NCI-H2196 treated with DMSO at 0.1 percent for 48 hours (cell line): Measurements from ENCODE around the gene VPS26C.
"Not testable (repeated sequence)": the region's sequence is repeated elsewhere in the genome, so short reads cannot be mapped to it uniquely, and the experiment has no call there.

ENCODE experiments used
- DNase-seq: peaks from one replicate; lab custom pipeline; 2025; ENCODE audit not compliant: unreplicated experiment; lab: John Stamatoyannopoulos, UW

Gene VPS26C

DNA sequence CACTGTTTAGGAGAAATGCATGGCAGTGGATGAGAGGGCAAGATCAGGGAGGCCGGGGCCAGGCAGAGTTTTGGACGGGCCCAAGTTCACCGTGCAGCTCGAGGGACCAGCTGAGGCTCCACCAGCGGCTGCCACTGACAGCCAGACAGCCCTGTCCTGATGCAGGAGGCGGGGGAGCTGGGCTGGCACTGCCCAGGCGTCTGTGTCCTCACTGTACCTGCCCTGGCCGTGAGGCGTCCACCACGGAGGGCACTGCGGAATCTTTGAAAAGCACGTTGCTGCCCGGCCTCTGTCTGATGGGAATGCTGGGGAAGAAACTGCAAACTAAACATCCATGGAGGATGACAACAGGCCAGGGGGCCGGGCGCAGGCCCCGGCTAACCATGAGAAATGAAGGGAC, 35.5 kb downstream of the VPS26C start:
- no peak for DNase-seq

DNA sequence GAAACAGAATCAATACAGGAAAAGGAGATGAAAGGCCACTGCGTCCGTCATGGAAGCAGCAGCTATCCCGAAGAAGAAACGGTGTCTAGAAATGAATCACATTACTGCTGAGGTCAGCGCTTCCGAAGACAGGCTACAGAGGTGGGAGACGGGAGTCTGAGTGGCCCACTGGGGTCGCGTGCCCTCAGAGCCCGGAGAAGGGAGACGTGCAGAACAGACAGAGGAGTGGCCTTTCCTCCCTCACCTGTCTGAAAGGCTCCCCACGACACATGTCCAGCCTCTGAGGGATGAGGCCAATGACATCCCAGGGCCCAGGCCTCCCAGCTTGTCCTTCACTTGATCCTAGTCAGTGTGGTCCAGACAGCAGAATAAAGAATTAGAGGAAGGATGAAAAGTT, 35.9 kb downstream of the VPS26C start:
- no peak for DNase-seq

DNA sequence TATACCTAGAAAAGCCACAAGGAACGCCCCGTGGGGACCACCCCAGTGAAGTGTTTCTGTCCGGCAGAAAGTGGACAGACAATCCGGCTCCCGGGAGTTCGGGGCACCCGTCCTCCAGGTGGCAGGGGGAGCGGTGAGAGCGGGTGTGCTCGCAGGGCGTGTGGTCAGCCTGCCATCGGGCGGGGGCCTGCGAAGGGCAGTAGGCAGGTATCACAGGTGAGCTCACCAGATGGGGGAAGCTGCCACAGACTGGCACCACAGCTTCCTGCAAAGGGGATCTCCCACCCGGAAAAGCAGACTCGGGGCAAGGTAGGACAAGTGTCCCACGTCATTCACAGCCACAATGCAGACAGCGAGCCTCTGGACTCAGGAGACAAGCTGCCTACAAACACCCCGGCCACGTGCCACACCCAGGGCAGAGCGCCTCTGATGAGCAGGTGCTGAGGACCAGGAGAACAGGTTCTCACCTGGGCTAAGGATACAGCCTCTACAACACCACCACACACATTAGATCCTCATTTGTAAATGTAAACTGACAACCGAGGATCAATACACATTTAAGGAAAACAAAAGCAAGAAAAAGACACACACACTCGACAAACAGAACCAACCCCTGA, 36.4 kb downstream of the VPS26C start:
- DNase-seq = no peak

DNA sequence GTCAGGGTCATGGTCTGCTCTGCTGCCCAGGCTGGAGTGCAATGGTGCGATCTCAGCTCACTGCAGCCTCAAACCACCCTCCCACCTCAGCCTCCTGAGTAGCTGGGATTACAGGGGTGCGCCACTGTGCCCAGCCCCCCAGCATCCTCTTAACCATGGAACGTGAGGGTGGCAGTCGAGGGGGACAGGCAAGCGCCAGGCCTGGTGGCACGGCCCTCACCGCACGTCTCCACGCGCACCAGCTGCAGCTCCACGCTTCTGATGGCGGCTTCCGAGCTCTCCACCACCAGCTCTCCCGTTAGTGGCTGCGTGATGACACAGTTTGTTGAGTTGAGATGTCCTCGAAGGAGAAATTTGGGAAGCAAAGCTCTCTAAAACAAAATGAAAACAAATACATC, 39.1 kb downstream of the VPS26C start:
- DNase-seq = no peak

DNA sequence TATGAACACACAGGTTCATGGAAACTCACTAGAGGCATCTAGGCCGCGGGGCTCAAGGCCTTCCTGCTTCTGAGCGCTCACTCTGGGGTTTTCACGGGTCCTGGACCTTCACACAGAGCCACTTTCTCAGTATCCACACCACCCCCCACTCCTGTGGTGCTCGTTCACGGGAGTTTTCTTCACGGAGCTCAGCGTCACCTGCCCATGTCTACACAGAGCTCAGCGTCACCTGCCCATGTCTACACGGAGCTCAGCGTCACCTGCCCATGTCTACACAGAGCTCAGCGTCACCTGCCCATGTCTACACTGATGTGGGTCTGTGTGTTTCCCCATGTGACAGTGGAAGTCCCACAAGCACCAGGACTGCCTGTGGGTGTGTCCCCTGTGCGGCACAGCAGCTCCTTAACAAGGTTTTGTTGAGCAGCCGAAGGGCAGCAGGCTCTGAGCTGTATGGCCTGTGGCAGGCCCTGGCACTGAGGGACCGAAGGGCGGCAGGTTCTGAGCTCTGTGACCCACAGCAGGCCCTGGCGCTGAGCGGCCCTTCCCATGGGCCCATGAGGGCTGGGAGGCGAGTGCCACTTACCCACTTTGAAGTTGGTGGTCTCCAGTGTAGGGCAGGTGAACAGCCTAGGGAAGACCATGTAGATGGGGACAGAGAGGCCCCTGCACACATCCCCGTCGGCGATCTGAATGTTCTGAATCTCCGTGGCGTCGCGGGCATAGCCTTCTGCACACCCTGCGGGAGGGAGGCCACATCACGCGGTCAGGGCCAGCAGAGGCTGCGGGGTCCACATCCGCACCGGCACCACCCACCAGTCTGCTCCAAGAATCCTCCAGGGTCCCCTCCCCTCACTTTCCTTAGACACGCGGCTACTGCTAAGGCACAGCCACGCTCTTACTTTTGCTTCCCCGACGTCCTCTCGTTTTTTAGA, 39.8 kb downstream of the VPS26C start:
- no peak for DNase-seq

DNA sequence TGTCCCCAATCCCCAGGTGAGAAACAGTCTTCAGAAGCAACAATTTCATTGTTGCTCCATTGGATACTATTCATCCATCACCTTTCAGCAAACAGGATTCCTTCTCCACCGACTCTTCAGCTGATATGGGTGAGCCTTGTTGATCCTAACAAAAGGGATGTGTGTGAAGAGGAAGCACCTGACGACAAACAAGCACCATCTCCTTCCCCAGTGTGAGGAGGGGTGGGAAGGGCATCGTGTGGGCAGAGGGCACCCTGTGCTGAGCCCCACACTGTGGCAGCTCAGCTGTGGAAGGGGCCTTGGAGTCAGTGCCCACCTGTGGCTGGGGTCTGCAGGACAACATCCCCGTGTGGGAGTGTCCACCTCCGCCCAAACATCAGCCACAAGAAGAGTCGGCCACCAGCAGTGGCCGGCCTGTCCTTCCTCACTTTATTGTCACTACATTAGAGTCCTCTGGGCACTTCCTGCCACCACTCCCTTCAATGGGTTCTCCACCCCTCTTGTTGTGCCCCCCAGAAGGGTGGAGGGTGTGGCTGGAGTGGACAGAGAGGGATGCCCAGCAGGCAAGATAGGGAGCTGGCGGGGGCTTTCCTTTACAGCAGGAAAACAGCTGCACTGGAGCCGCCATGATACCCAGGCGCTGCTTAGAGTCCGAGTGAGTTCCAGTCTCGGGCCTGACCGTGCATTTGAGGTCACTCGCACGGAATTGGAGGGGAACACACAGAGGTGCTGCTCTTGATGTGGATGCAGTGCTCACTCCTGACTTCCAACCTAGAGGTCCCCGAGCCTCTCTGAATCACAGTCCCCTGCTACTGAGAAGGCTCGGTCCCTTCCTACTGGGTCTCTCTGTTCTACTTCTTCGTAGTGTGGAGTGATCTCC, 40.9 kb downstream of the VPS26C start:
- DNase-seq = no peak

DNA sequence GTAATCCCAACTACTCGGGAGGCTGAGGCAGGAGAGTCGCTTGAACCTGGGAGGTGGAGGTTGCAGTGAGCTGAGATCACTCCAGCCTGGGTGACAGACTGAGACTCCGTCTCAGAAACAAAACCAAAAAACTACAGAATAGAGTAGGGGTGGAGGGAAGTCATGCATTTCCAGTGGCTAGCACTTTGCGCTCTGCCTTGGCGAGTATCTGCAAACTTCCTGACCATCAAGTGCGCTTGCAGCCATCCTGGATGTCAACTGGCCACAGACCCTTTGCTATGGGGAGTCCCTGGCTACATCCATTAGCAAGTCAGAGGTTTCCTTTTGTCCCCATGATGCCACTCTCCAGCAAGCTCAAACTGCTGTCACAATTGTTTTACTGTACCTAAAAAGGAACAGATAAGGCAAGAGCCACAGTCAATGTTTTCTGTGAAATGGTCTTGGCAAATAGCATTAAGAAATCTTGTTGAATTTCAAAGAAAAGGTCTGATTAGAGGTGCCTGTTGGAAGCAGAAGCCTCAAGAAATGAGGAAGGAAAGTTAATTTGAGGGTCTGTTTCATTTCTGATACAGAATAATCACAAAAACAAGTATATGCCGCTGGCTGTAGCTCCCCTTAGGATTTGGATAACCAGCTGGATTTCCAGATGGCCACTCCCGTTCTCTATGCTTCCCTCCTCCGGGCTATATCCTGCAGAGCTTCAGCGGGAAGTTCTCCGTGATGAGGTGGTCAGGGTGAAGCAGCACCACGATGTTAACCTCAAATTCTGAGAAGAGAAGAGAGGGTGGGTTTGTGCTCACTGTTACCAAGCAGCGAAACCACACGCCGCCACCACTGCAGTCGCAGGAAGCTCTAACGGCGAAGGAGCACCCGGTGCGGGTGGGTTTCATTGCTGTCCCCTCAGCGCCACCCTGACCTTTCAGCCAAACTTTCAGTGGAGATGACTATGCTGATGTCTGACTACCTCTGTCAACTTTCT, 42.0 kb downstream of the VPS26C start:
- DNase-seq = no peak

DNA sequence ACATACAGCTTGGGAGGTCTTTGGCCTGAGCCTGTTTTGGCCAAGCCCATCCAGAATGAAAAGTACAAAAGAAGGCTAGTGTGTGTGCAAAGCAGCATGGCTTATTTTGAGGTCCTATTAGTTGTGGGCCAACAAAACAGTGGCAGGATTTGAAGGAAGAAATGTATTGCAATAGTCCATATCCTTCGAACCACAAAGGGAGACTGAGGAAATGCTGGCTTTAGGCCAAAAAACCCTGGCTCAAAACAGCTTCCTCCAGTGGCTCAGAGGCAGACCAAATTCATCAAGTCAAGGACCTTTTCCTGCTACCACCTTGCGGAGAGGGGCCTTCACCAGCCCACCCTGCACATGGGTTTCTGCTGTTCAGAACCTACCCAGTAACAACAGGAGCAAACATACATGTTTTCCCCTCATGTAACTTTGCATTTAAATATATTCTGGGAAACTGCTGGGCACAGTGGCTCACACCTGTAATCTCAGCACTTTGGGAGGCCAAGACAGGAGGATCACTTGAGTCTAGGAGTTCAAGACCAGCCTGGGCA, 43.3 kb downstream of the VPS26C start:
- no peak for DNase-seq

DNA sequence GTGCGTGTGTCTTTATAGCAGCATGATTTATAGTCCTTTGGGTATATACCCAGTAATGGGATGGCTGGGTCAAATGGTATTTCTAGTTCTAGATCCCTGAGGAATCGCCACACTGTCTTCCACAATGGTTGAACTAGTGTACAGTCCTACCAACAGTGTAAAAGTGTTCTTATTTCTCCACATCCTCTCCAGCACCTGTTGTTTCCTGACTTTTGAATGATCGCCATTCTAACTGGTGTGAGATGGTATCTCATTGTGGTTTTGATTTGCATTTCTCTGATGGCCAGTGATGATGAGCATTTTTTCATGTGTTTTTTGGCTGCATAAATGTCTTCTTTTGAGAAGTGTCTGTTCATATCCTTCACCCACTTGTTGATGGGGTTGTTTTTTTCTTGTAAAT, 44.9 kb downstream of the VPS26C start:
- DNase-seq = not testable (repeated sequence)

DNA sequence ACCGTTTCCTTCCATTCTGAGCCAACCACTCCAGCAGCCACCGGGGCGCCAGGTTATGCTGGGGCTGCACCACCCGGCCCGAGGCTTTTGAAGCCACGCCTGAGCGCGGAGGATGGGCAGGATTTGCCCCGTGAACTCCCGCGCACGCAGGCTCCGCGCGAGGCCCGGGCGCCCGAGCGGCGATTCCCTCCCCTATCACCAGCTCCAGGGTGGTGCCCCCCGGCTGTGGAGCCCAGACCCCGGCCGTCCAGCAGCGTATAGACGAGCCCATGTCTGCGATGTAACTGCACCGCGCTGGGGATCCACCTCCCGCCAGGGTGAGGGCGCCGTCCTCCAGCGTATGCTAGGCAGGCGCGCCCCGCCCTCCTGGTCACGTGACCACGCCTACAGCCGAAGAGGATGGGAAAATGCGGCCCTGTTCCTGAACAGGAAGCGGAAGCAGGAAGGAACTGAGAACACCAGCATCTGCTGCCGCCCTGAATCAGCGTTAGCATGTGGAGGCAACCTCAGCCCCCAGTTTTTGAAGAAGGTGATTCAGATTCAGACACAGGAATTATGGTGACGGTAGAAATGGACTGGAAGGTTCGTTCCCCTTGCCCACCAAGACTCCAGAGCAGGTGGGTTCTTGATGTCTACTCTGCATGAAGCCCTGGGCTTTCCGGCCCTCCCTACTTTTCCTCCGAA, 46.0 kb downstream of the VPS26C start:
- DNase-seq = peak; percentile 68

DNA sequence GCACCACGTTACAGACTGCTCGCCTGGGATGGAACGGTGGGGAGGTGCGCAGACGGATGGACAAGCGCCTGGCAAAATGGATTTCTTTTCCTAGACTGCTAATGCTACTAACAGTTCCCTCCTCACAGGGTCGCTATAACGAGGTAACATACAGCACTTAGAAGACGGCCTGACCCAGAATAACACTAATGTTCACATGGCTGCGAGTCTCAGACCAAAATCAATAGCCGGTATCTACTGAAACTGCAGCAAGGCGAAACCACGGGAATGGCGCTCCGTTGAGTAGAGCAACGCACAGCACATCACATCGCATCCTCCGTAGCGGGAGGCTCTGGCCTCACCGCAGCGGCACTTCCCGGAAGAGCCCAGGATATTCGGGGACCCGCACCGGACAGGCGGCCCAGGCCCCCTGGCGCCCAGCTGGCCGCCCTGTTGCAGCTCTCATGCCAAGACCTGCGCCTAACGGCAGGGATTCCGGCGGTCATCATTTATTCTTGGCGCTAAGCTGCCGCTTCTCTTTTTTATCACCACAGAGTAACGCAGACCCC, 46.6 kb downstream of the VPS26C start:
- peak; percentile 15 for DNase-seq

DNA sequence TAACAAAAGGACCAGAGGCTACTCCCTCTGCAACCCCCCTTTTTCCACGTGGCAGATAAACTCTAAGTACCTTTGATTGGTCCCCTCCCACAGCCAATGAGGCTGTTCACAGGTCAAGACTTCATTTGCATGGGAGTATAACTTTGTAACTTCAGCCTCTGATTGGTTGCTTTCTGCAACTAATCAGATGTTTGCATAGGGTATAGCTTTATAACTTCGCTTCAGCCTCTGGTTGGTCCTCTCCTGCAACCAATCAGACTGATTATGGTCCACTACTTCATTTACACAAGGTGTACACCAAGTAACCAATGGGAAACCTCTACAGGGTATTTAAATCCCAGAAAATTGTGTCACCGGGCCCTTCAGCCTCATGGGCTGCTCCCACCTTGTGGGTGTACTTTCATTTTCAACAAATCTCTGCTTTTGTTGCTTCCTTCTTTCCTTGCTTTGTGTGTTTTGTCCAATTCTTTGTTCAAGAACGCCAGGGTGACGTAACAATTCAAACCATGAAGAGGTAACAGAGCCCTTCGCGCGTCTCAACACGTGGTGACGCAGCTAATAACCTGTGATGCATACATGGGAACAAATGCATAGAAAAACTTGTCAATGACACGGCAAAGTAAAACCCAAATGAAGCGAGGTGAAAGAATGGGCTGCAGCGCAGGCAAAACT, 47.2 kb downstream of the VPS26C start:
- DNase-seq = peak; percentile 29

DNA sequence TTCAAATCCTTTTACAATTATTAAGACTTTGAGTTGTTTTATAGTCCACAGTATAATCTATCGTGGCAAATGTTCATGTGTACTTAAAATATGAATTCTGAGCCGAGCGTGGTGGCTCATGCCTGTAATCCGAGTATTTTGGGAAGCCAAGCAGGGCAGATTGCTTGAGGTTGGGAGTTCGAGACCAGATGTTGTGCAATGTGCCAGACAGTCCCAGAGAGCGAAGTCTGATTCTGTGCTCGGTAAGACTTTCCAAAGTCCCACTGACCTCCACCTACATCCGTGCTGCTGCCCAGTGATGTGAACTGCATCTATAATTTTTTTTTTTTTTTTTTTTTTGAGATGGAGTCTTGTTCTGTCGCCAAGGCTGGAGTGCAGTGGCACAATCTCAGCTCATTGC, 52.2 kb downstream of the VPS26C start:
- DNase-seq = no peak

DNA sequence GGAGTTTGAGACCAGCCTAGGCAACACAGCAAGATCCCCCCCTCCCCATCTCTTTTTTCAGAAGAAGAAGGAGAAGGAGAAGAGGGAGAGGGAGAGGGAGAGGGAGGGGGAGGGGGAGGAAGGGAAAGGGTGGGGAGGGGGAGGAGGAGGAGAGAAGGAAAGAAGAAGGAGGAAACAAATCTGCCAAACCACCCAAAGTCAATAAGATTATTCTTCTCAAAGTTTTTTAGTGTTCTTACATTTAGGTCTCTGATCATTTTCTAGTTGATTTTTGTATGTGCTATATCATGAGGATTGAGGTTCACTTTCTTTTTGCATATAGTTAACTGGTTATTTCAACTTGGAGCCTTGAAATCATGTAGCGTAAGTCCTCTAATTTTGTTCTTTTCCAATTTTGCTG, 56.3 kb downstream of the VPS26C start:
- no peak for DNase-seq

DNA sequence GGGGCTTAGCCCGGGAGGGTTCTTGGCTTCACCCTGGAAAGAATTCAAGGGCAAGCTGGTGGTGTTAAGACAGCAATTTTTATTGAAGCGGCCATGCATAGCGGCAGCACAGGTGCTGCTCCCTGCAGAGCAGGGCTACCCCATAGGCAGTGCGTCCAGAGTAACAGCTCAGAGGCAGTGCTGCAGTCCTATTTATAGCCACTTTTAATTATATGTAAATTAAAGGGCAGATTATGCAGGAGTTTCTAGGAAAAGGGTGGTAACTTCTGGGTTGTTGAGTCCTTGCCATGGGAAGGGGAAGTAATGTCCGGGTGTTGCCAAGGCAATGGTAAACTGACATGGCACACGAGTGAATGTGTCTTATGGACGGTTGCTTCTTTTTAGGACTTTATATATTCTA, 57.0 kb downstream of the VPS26C start:
- DNase-seq = no peak

DNA sequence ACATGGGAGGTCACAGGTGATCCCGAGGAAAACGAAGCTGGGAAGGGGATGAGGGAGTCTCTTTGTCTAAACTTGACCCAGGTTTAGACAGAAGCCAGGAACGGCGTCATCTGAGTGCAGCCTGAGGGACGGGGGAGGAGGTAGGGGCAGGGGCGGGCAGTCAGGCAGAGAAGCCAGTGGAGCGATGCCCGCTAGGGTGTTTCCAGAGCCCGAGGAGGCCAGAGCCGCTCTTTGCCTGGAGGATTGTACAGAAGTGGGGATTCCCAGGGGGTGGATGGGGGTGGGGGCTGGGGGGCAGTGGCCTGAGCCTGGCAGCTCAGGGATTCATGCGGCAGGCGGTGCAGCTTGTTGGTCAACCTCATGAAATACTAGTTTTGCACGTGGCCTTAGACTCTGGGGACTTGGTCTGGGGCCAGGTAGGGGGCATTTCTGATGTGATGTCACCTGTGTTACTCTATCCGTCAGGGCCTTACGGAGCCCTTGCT, 58.4 kb downstream of the VPS26C start:
- DNase-seq = no peak

DNA sequence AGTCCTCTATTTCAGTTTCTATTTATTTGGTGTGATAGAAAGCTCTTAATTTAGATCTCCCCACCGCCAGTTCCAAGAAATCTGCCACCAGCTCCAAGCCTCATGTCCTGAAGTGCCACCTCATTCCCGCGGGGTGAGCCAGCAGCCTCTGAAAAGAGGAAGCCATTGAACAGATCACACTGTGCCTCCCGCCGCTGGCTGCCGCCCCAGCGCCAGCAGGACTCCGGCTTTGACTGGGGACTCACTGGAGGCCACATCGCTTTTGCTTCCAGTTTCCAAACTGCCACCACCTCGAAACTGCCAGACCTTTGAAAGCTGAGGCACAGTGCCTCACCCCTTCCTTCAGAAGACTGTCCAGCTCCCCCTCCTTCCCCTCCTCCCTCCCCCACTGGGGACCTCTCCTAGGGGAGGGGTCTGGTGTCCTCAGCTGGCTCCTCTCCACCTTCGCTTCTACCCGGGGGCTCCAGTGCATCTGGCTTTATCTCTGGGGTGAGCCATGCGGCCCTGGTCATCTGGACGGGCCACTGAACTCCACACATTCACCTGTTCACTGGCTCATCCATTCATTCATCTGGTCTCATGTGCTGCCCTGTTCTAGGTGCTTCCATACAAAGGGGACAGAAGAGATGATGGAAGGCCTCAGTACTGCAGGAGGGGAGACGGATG, 58.9 kb downstream of the VPS26C start:
- no peak for DNase-seq

DNA sequence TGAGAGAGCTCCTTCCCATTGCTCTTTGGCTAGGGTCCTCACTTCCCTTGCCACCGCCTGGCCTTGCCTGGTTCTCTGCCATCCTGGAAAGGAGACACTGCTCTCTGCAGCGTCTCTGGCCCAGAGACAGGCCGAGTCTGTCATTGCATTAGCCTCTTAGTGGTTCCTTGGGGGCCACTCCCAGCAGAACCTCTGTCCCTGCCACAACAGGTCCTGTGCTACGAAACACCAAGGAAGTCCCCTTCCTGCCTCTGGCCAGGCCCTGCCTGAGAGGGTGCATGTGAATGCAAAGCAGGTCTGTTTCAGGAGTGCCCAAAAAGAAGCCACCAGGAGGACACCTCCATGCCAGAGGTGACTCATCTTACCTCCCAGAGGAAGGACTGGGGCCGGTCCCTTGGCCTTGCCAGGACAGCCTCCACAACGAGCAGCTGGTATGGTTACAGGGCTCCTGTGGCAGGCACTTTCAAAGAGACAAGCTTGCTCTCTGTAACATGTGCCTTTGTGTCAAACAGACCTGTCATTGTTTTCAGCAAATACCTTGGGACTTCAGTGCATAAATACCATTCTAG, 59.6 kb downstream of the VPS26C start:
- DNase-seq = peak; percentile 5
